ACC112 (cell line): ENCODE results near the gene PTCRA.
"Not testable (repeated sequence)": the region's sequence is repeated elsewhere in the genome, so short reads cannot be mapped to it uniquely, and the experiment has no call there.

Experiments
- H2AFZ ChIP-seq: fragments of 200-600 bp; sonication (generic); one replicate; pipeline ENCODE4 v1.6.0; 2017; ENCODE audit warnings: antibody characterized with exemption, low read length; ENCODE audit not compliant: unreplicated experiment
- H3K27ac ChIP-seq: fragments of 200-600 bp; sonication (generic); 2 replicates; pipeline ENCODE4 v1.5.1; 2014; ENCODE audit warnings: low read depth, mild to moderate bottlenecking, antibody characterized with exemption, low read length, moderate library complexity
- H3K27me3 ChIP-seq: fragments of 200-600 bp; sonication (generic); 2 replicates; pipeline ENCODE4 v1.6.1; 2014; ENCODE audit warnings: mild to moderate bottlenecking, antibody characterized with exemption, low read length, moderate library complexity, mixed read lengths; ENCODE audit not compliant: insufficient read depth
- H3K36me3 ChIP-seq: fragments of 200-600 bp; sonication (generic); 2 replicates; pipeline ENCODE4 v1.6.1; 2016; ENCODE audit warnings: mild to moderate bottlenecking, antibody characterized with exemption, low read length, moderate library complexity, mixed read lengths; ENCODE audit not compliant: insufficient read depth
- H3K4me1 ChIP-seq: fragments of 200-600 bp; sonication (generic); one replicate; pipeline ENCODE4 v1.6.1; 2016; ENCODE audit warnings: low read length, mixed read lengths; ENCODE audit not compliant: insufficient read depth, unreplicated experiment, control insufficient read depth
- H3K4me3 ChIP-seq: fragments of 200-600 bp; sonication (generic); 2 replicates; pipeline ENCODE4 v1.5.1; 2014; ENCODE audit warnings: mild to moderate bottlenecking, low read depth, low read length
- H3K79me2 ChIP-seq: fragments of 200-600 bp; sonication (generic); one replicate; pipeline ENCODE4 v1.6.0; 2016; ENCODE audit warnings: low read length; ENCODE audit not compliant: control insufficient read depth, unreplicated experiment, insufficient read depth

The PTCRA gene

DNA sequence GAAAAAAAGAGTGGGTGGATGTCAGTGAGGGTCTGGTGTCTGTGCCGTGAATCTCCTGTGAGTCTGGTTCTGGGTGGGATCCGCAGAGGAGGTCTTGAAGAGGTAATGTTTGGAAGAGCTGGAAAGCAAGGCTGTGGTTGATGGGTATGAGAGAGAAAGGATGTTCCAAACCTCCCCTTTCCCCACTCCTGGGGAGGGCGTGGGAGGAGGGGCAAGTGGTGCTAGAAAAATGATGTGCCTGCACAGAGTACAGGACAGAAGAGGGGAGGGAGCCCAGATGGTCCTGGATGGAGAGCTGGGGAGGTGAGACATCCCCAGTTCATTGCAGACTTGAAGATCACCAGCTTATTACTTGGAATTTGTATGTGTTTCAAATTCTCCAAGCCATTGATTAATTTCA, 16.6 kb downstream of the PTCRA start:
- Histone ChIP-seq H3K36me3 (peaks cover 5% of the 10 kb centered on the region; the same call in 1 of the 2 replicates), H3K4me3 (no peak overlapping the region), H2AFZ (no peak overlapping the region), H3K79me2 (peaks cover 33% of the 10 kb centered on the region), H3K27me3 (no peaks in the 10 kb centered on the region), H3K27ac (no peak overlapping the region), H3K4me1 (peaks cover 13% of the 10 kb centered on the region)

DNA sequence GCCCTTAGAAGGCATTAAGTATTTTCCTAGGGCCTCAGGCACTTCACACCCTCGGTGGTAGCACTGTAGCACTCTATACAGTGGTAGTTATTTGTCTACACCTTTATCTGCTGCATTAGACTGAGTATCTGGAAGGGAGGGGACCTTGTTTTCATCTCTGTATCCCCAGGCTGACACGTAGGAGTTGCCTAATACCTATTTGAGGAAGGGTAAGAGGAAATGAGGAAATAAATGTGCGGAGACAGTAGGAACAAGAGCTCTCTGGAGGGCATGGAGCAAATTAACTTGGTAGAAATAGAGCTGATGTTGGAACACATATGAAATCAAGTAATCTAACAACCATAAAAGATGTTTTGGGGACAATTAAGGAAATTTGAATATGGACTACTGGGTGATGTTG, 17.4 kb downstream of the PTCRA start:
- no peaks in the 10 kb centered on the region for H3K27me3 ChIP-seq
- H2AFZ ChIP-seq = no peak overlapping the region
- no peak overlapping the region for H3K27ac ChIP-seq
- peaks cover 13% of the 10 kb centered on the region for H3K4me1 ChIP-seq
- no peak overlapping the region for H3K4me3 ChIP-seq
- H3K36me3 ChIP-seq = peaks cover 5% of the 10 kb centered on the region; the same call in 1 of the 2 replicates
- H3K79me2 ChIP-seq = peaks cover 33% of the 10 kb centered on the region

DNA sequence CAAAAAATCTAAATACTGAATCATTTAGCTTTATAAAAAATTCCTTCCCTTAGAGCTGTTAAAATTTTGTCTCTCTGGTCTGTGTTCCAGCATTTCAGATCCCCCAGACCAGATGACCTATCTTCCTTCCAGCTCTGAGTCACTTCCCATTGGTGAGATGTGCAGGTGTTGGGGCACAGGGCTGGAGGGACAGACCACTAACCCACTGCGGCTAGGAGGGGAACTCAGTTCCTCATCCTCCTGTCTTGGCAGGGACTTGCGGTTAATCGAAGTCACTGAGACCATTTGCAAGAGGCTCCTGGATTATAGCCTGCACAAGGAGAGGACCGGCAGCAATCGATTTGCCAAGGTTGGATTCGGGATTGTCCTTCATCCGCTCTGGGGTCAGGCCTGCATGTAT, 19.5 kb downstream of the PTCRA start:
- H3K4me1 ChIP-seq = peaks cover 8% of the 10 kb centered on the region

GRCh38 chr6:42936398-42936797, 20.5 kb downstream of the PTCRA start:
- Histone ChIP-seq H3K36me3 (peaks cover 5% of the 10 kb centered on the region; the same call in 1 of the 2 replicates), H3K27ac (no peak overlapping the region), H3K27me3 (no peaks in the 10 kb centered on the region), H3K79me2 (peaks cover 22% of the 10 kb centered on the region), H3K4me3 (no peak overlapping the region), H2AFZ (no peak overlapping the region), H3K4me1 (no peaks in the 10 kb centered on the region)

More for the DNA sequence above, 19.5 kb downstream of the PTCRA start:
- Histone ChIP-seq H3K27me3 (no peaks in the 10 kb centered on the region), H3K36me3 (peaks cover 5% of the 10 kb centered on the region; the same call in 1 of the 2 replicates), H3K4me3 (no peak overlapping the region), H2AFZ (no peak overlapping the region), H3K79me2 (peaks cover 31% of the 10 kb centered on the region), H3K27ac (no peak overlapping the region)

- Histone ChIP-seq H3K36me3 (peaks cover 5% of the 10 kb centered on the region; the same call in 1 of the 2 replicates), H3K27ac (no peak overlapping the region), H3K4me1 (no peaks in the 10 kb centered on the region), H3K79me2 (peaks cover 11% of the 10 kb centered on the region), H3K4me3 (no peak overlapping the region), H3K27me3 (no peaks in the 10 kb centered on the region), H2AFZ (no peak overlapping the region)
These were observed 21.9 kb downstream of the PTCRA start for GRCh38 chr6:42937548-42938427.

DNA sequence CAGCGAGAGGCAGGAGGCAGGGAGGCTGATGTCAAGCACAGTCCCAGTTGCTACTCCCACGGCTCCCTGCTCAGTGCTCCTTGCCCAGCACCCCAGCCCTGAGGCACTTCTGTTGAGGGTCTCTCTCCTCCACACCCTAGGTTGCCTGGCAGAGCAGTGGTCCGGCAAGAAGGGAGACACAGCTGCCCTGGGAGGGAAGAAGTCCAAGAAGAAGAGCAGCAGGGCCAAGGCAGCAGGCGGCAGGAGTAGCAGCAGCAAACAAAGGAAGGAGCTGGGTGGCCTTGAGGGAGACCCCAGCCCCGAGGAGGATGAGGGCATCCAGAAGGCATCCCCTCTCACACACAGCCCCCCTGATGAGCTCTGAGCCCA, 22.6 kb downstream of the PTCRA start:
- Histone ChIP-seq H3K4me3 (no peak overlapping the region), H2AFZ (no peak overlapping the region), H3K4me1 (no peaks in the 10 kb centered on the region), H3K27me3 (no peaks in the 10 kb centered on the region), H3K36me3 (peaks cover 5% of the 10 kb centered on the region; the same call in 1 of the 2 replicates), H3K27ac (no peak overlapping the region), H3K79me2 (peaks cover 5% of the 10 kb centered on the region)

GRCh38 chr6:42938987-42939809, 23.3 kb downstream of the PTCRA start:
- Histone ChIP-seq H3K36me3 (peaks cover 5% of the 10 kb centered on the region; the same call in 1 of the 2 replicates), H3K4me3 (no peak overlapping the region), H2AFZ (no peak overlapping the region), H3K4me1 (no peaks in the 10 kb centered on the region), H3K27me3 (no peaks in the 10 kb centered on the region), H3K79me2 (peaks cover 3% of the 10 kb centered on the region), H3K27ac (no peak overlapping the region)

- Histone ChIP-seq H3K4me3 (no peak overlapping the region), H3K36me3 (peaks cover 5% of the 10 kb centered on the region; the same call in 1 of the 2 replicates), H3K27me3 (no peaks in the 10 kb centered on the region), H2AFZ (no peak overlapping the region), H3K27ac (no peak overlapping the region), H3K79me2 (peaks cover under 1% of the 10 kb centered on the region), H3K4me1 (no peaks in the 10 kb centered on the region)
These were observed 23.9 kb downstream of the PTCRA start for GRCh38 chr6:42939810-42940167.

DNA sequence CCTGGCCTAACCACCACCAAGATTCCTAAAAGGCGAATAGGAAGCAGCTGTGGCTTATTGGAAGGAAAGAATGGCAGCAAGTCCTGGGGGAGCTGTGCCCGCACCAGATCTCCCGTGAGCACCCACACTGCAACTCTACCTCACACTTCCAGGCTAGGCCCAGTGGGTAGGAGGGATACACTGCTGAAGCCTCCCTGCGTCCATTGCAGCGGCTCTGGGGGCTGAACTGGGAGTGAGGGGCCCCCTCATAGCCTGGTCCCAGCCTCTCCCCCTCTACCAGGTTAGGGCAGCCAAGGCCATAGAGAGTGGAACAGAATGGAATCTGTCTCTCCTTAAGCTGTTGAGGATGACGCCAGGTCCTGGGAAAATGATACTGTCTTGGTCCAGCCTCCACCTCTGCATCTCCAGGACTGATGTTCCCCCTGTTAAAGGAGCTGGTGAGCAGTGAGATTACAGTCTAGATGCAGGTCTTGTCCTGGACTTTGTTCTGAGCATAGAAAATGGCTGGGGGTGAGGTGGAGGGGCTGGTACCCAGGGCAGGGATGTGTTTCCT, 24.7 kb downstream of the PTCRA start:
- Histone ChIP-seq H3K27ac (no peak overlapping the region), H3K4me3 (no peak overlapping the region), H3K27me3 (no peaks in the 10 kb centered on the region)

DNA sequence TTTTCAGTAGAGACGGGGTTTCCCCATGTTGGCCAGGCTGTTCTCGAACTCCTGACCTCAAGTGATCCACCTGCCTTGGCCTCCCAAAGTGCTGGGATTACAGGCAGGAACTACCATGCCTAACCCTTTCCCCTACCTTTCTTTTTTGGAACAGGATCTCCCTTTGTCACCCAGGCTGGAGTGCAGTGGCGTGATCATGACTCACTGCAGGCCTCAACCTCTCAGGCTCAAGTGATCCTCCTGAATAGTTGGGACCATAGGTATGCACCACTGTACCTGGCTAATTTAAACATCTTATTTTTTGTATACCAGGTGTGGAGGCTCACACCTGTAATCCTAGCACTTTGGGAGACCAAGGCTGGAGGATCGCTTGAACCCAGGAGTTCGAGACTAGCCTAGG, 25.5 kb downstream of the PTCRA start:
- not testable (repeated sequence) for H3K27ac ChIP-seq, H3K27me3 ChIP-seq, H3K79me2 ChIP-seq, H3K36me3 ChIP-seq, H3K4me3 ChIP-seq, H2AFZ ChIP-seq, H3K4me1 ChIP-seq

More for the DNA sequence above, 24.7 kb downstream of the PTCRA start:
- Histone ChIP-seq H3K4me1 (no peaks in the 10 kb centered on the region), H3K36me3 (peaks cover 2% of the 10 kb centered on the region; the same call in 1 of the 2 replicates), H3K79me2 (no peaks in the 10 kb centered on the region), H2AFZ (no peak overlapping the region)
